ENCODE data around the gene RIMKLB.
"Not testable (repeated sequence)": the region's sequence is repeated elsewhere in the genome, so short reads cannot be mapped to it uniquely, and the experiment has no call there.

DNA sequence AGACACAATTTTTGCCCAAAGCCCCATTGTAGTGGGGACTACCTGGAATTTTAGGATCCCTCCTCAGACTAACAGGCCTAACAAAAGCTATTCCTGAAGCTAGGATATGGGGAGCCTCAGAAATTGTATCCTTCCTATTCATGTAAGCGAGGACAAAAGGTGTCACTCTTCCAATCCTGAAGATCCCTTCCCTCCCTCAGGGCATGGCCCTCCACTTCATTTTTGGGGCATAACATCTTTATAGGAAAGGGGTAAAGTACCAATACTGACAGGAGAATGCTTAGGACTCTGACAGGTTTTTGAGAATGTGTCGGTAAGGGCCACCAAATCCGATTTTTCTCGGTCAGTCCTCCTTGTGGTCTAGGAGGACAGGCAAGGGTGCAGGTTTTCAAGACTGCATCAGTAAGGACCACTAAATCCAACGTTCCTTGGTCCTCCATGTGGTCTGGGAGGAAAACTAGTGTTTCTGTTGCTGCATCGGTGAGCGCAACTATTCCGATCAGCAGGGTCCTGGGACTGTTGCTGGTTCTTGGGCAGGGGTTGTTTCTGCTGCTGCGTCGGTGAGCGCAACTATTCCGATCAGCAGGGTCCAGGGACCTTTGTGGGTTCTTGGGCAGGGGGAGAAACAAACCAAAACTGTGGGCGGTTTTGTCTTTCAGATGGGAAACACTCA is 91.7 kb downstream of the RIMKLB start:
- TF ChIP-seq EZH2 (IDR thresholded peaks at IDR 0.05; ENCODE audit: borderline replicate concordance, low read length): not testable (repeated sequence)
- TF ChIP-seq, protein P1, sequence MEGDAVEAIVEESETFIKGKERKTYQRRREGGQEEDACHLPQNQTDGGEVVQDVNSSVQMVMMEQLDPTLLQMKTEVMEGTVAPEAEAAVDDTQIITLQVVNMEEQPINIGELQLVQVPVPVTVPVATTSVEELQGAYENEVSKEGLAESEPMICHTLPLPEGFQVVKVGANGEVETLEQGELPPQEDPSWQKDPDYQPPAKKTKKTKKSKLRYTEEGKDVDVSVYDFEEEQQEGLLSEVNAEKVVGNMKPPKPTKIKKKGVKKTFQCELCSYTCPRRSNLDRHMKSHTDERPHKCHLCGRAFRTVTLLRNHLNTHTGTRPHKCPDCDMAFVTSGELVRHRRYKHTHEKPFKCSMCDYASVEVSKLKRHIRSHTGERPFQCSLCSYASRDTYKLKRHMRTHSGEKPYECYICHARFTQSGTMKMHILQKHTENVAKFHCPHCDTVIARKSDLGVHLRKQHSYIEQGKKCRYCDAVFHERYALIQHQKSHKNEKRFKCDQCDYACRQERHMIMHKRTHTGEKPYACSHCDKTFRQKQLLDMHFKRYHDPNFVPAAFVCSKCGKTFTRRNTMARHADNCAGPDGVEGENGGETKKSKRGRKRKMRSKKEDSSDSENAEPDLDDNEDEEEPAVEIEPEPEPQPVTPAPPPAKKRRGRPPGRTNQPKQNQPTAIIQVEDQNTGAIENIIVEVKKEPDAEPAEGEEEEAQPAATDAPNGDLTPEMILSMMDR (IDR thresholded peaks at IDR 0.05; ENCODE audit: low read length): not testable (repeated sequence)
